Measurements from ENCODE around the gene NVL.
A peak's percentile ranks its signal among the peaks of the same experiment; 100 is the strongest.

Gene NVL

DNA sequence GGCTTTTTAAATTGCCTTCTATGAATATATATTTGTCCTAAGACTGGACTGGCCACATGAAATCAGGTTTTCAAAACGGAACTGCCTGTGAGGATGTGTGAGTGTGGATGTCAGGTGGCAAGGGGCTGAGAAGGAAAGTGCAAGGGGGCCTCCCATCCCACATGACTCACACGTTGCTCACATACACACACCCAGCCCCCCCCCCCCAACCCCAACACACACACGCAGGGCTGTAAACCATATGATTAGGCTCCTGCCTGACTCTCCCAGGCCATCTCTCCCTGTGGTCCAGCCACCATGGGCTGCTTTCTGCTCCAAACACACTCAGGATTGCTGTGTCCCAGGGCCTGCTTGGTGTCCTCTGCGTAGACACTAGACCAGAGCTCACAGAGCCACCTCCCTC, 124.5 kb downstream of the NVL start:
- peak overlapping the region; percentile 37 for H3K4me3 ChIP-seq (replicated peaks; ENCODE audit: low read depth, low read length)
- TF ChIP-seq, protein P1, sequence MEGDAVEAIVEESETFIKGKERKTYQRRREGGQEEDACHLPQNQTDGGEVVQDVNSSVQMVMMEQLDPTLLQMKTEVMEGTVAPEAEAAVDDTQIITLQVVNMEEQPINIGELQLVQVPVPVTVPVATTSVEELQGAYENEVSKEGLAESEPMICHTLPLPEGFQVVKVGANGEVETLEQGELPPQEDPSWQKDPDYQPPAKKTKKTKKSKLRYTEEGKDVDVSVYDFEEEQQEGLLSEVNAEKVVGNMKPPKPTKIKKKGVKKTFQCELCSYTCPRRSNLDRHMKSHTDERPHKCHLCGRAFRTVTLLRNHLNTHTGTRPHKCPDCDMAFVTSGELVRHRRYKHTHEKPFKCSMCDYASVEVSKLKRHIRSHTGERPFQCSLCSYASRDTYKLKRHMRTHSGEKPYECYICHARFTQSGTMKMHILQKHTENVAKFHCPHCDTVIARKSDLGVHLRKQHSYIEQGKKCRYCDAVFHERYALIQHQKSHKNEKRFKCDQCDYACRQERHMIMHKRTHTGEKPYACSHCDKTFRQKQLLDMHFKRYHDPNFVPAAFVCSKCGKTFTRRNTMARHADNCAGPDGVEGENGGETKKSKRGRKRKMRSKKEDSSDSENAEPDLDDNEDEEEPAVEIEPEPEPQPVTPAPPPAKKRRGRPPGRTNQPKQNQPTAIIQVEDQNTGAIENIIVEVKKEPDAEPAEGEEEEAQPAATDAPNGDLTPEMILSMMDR (IDR thresholded peaks at IDR 0.05; ENCODE audit: low read length, missing control alignments) = no peak
- peak; percentile 75 for DNase-seq (ENCODE audit: low read depth)

DNA sequence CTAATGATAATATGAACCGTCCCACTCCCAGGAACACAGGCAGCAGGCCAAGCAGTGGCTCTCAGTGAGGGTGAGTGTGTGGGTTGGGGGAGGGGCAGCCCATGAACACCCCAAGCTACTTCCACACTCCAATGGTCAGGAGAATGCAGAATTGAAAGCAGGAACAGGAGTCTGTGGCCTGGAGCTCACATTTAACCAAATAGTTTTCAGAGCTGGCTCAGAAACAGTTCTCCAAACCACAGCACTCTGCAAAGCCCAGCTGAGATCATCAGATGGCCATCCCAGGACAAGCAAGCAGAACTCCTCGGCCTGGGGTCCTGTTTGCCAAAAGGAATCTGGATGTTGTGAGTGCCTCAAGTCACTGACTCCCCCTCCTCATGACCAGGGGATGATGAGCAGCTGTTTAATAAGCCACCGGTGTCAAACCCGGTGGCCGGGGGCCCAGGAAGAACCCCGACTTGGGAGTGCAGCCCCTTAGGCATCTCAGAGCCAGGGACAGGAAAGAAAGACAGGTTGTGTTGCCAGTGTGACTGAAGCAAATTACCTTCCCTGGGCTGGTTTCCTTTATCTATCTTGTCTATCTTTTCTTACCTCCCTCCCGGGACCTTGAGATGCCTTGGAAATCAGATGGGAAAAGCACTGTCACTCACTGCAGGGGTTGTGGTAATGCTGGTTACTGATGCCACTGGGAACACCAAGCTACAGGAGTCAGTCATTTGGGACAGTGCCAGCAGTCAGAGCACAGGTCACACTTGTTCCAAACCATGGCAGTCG, 126.5 kb downstream of the NVL start:
- DNase-seq (ENCODE audit: low read depth) = peak; percentile 29
- TF ChIP-seq, protein P1 (IDR thresholded peaks at IDR 0.05; ENCODE audit: low read length, missing control alignments) = no peak
- H3K4me3 ChIP-seq (replicated peaks; ENCODE audit: low read depth, low read length) = no peak overlapping the region

DNA sequence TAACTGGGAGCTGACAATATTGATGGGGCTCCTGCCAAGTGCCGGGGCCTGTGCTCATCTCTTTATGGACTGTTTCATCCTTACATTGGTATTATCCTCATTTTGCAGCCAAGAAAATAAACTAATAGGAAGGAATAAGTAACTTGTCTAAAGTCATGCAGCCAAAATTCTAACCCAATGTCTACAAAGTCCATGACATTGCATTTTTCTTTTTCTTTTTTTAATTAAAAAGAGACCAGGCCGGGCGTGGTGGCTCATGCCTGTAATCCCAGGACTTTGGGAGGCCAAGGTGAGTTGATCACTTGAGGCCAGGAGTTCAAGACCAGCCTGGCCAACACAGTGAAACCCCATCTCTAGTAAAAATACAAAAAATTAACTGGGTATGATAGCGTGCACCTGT, 128.1 kb downstream of the NVL start:
- H3K4me3 ChIP-seq (replicated peaks; ENCODE audit: low read depth, low read length) = no peak overlapping the region
- DNase-seq (ENCODE audit: low read depth) = no peak
- TF ChIP-seq, protein P1 (IDR thresholded peaks at IDR 0.05; ENCODE audit: low read length, missing control alignments) = no peak

DNA sequence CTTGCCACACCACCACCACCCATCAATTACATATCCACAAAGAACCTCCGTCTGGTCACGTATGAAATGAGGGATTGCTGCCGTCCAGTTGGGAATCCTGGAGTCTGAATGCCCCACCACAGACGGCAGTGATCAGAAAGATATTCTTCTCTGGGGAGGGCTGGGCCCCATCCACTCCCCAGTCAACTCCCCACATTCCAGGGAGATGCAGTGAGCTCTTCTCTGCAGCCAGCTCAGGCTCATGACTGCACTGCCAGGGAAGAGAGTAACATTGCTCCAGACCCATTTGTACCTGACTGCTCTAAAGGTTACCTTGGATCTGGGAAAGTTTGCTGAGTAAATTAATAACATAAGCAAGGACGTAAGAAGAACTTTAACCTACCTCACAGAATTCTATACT, 128.6 kb downstream of the NVL start:
- TF ChIP-seq, protein P1 (IDR thresholded peaks at IDR 0.05; ENCODE audit: low read length, missing control alignments) = no peak
- no peak for DNase-seq (ENCODE audit: low read depth)
- H3K4me3 ChIP-seq (replicated peaks; ENCODE audit: low read depth, low read length) = no peak overlapping the region

DNA sequence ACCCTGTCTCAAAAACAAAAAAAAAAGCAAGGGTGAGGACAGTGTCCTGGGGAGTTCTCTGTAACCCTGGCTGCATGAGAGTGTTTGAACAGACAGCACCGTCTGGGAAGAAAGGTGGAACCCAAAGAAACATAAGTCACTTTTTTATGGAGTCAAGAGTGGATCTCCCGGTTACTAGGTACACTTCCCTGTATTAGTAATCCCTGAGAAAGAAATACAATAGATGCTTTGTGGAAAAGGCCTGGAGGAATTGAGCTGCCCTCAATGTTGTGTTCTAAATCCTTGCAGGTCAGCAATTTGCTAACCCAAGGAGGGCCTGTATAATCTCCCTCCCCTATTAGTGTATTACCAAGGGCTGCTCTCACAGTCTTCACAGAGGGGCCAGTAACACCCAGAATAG, 130.3 kb downstream of the NVL start:
- no peak for DNase-seq (ENCODE audit: low read depth)
- TF ChIP-seq, protein P1 (IDR thresholded peaks at IDR 0.05; ENCODE audit: low read length, missing control alignments) = no peak
- H3K4me3 ChIP-seq (replicated peaks; ENCODE audit: low read depth, low read length) = no peak overlapping the region

DNA sequence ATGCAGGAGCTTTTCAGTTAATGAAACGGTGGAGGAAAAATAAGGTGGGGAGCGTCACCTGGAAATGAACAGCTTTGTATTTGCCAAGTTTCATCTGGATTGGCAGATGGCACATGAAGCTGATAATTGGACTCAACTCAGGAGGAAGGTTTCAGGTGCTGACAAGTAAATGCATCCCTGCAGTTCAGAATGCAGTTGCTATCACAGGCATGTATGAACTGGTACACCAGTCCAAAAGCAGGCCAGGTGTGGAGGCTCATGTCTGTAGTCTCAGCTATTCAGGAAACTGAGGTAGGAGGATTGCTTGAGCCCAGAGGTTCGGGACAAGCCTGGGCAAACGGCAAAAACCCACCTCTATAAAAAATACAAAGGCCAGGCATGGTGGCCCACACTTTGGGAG, 131.4 kb downstream of the NVL start:
- no peak for DNase-seq (ENCODE audit: low read depth)
- TF ChIP-seq, protein P1 (IDR thresholded peaks at IDR 0.05; ENCODE audit: low read length, missing control alignments) = no peak
- no peak overlapping the region for H3K4me3 ChIP-seq (replicated peaks; ENCODE audit: low read depth, low read length)
